Measurements from ENCODE around the gene UNC5B. TPM values are rescaled to one million over a fixed set of nuclear protein-coding genes. Genes with fewer than 3 reads are reported as not detected.

UNC5B gene
- total RNA-seq, 1 experiment from 2014 or later: 0.34 TPM

- DNase-seq (ENCODE audit: low read depth): no peak
Measured at GRCh38 chr10:71339796-71340589, 127.6 kb downstream of the UNC5B start.

GRCh38 chr10:71342573-71343391 lies 130.4 kb downstream of the UNC5B start:
- DNase-seq (ENCODE audit: low read depth): no peak

GRCh38 chr10:71343392-71343773 lies 131.0 kb downstream of the UNC5B start:
- peak; percentile 28 for DNase-seq (ENCODE audit: low read depth)

- no peak for DNase-seq (ENCODE audit: low read depth)
Measured at GRCh38 chr10:71344154-71344925, 132.0 kb downstream of the UNC5B start.

- peak; percentile 18 for DNase-seq (ENCODE audit: low read depth)
Measured at GRCh38 chr10:71344993-71345480, 132.7 kb downstream of the UNC5B start.

- no peak for DNase-seq (ENCODE audit: low read depth)
Measured at GRCh38 chr10:71345694-71346093, 133.3 kb downstream of the UNC5B start.

- no peak for DNase-seq (ENCODE audit: low read depth)
Measured at GRCh38 chr10:71346731-71347130, 134.4 kb downstream of the UNC5B start.

- no peak for DNase-seq (ENCODE audit: low read depth)
Measured at GRCh38 chr10:71347587-71348395, 135.4 kb downstream of the UNC5B start.

GRCh38 chr10:71348850-71349249 lies 136.5 kb downstream of the UNC5B start:
- DNase-seq (ENCODE audit: low read depth): no peak

- DNase-seq (ENCODE audit: low read depth): peak; percentile 2
Measured at GRCh38 chr10:71349406-71349805, 137.0 kb downstream of the UNC5B start.

- no peak for DNase-seq (ENCODE audit: low read depth)
Measured at GRCh38 chr10:71351087-71351486, 138.7 kb downstream of the UNC5B start.

GRCh38 chr10:71351628-71352319 lies 139.4 kb downstream of the UNC5B start:
- no peak for DNase-seq (ENCODE audit: low read depth)

Other genes starting within 250 kb of the UNC5B start
- gene SLC29A3, start 106.7 kb downstream of the UNC5B start, total RNA-seq (2014; rRNA removed): 1.0 and 1.8 TPM in 2 replicates
- gene CDH23, start 184.3 kb downstream of the UNC5B start, total RNA-seq (2014; rRNA removed): 0.06 TPM in 2 replicates